ENCODE data around the gene GPSM3.

GPSM3 gene

GRCh38 chr6:32184084-32184640 lies 8.3 kb downstream of the GPSM3 start, which contains the start of gene AGER:
AGER (minus strand) TSS chr6:32184253; CDS start chr6:32184222, 31 bp downstream.
- Histone ChIP-seq H3K4me3 (no peak within 1 kb of the TSS), H3K27ac (peak within 1 kb of the TSS; percentile 42 to 58)
- no peak for TF ChIP-seq CTCF (IDR thresholded peaks at IDR 0.05)
- no peak for DNase-seq (ENCODE audit: low spot score)

GRCh38 chr6:32183483-32184083 lies 8.9 kb downstream of the GPSM3 start:
- H3K27ac ChIP-seq = peak overlapping the region in 1 of 2 donors; percentile 54
- no peak for TF ChIP-seq CTCF (IDR thresholded peaks at IDR 0.05)
- no peak for DNase-seq (ENCODE audit: low spot score)
- no peak overlapping the region for H3K4me3 ChIP-seq

GRCh38 chr6:32183030-32183429 lies 9.4 kb downstream of the GPSM3 start:
- H3K27ac ChIP-seq = peak overlapping the region in 1 of 2 donors; percentile 54
- no peak overlapping the region for H3K4me3 ChIP-seq
- no peak for TF ChIP-seq CTCF (IDR thresholded peaks at IDR 0.05)
- DNase-seq (ENCODE audit: low spot score) = no peak

GRCh38 chr6:32182555-32182981 lies 9.9 kb downstream of the GPSM3 start:
- DNase-seq (ENCODE audit: low spot score) = no peak

GRCh38 chr6:32181915-32182529 lies 10.4 kb downstream of the GPSM3 start:
- DNase-seq (ENCODE audit: low spot score) = no peak
- H3K4me3 ChIP-seq = no peak overlapping the region
- H3K27ac ChIP-seq = peak overlapping the region in 1 of 2 donors; percentile 54
- TF ChIP-seq CTCF (IDR thresholded peaks at IDR 0.05) = no peak

More at GRCh38 chr6:32182555-32182981, 9.9 kb downstream of the GPSM3 start:
- no peak for TF ChIP-seq CTCF (IDR thresholded peaks at IDR 0.05)
- Histone ChIP-seq H3K4me3 (no peak overlapping the region), H3K27ac (peak overlapping the region in 1 of 2 donors; percentile 54)

- no peak for TF ChIP-seq CTCF (IDR thresholded peaks at IDR 0.05)
- H3K27ac ChIP-seq = peak overlapping the region in 1 of 2 donors; percentile 54
- H3K4me3 ChIP-seq = no peak overlapping the region
- no peak for DNase-seq (ENCODE audit: low spot score)
Measured at GRCh38 chr6:32181148-32181702, 11.2 kb downstream of the GPSM3 start.
